SJSA1 (cell line): ENCODE data around the gene FAM193A. TPM values are rescaled to one million over a fixed set of nuclear protein-coding genes. Genes with fewer than 3 reads are reported as not detected.

Source experiments
- DNase-seq, 2 experiments: peaks; one replicate each; pipeline ENCODE4 v3.0.0-alpha.2; 2015 to 2020; ENCODE audit warnings: low spot score in 2 of 2, low read depth in 1 of 2
- H3K27ac ChIP-seq: fragments of 250-450 bp; sonication (Bioruptor Pico); 2 replicates; pipeline ENCODE4 v1.5.1; 2020; ENCODE audit warnings: mild to moderate bottlenecking, moderate library complexity
- H3K27me3 ChIP-seq: fragments of 250-450 bp; sonication (Bioruptor Pico); replicated peaks from 2 replicates; pipeline ENCODE4 v1.5.1; 2020; ENCODE audit warnings: mild to moderate bottlenecking, moderate library complexity
- H3K36me3 ChIP-seq: fragments of 250-450 bp; sonication (Bioruptor Pico); 2 replicates; pipeline ENCODE4 v1.5.1; 2020; ENCODE audit warnings: mild to moderate bottlenecking
- H3K4me1 ChIP-seq: fragments of 250-450 bp; sonication (Bioruptor Pico); replicated peaks from 2 replicates; pipeline ENCODE4 v1.6.1; 2021; ENCODE audit warnings: mild to moderate bottlenecking
- H3K4me3 ChIP-seq: fragments of 250-450 bp; sonication (Bioruptor Pico); 2 replicates; pipeline ENCODE4 v1.5.1; 2020; ENCODE audit warnings: mild to moderate bottlenecking
- H3K9me3 ChIP-seq: fragments of 250-450 bp; sonication (Bioruptor Pico); replicated peaks from 2 replicates; pipeline ENCODE4 v1.5.1; 2020; ENCODE audit warnings: mild to moderate bottlenecking
- total RNA-seq: library from RNA; depleted of rRNA; stranded (reverse); fragments of >200 nt; shearing (Covaris generic); gene quantifications from 2 replicates; pipeline ENCODE4 v1.2.3, GENCODE V29; 2014

The FAM193A gene
- total RNA-seq, 1 experiment from 2014 or later, result 7.6 TPM

GRCh38 chr4:2695346-2696060, 159.1 kb downstream of the FAM193A start:
- Histone ChIP-seq H3K9me3 (no peaks in the 10 kb centered on the region), H3K36me3 (peaks cover 40% of the 10 kb centered on the region), H3K4me3 (no peak overlapping the region), H3K27ac (no peak overlapping the region), H3K27me3 (no peaks in the 10 kb centered on the region), H3K4me1 (peaks cover 15% of the 10 kb centered on the region)
- DNase-seq, result no peak

DNA sequence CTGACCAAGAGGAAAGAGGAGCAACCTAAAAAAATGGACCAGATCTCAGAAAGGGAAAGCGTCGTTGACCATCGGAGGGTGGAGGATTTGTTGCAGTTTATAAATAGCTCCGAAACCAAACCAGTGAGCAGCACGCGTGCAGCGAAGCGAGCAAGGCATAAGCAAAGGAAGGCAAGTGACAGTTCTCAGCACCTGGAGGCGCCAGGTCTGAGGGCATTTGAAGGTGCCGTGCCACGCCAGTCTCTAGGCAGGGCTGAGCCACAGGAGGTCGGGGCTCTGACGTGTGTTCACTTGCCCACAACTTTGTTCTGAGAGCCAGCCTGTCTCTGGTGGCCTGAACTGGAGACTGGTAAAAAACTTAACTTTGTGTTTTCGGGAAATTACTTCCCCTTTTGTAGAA, 160.0 kb downstream of the FAM193A start:
- Histone ChIP-seq H3K27me3 (no peaks in the 10 kb centered on the region), H3K4me1 (peaks cover 13% of the 10 kb centered on the region), H3K36me3 (peaks cover 33% of the 10 kb centered on the region), H3K9me3 (no peaks in the 10 kb centered on the region), H3K4me3 (no peak overlapping the region), H3K27ac (no peak overlapping the region)
- no peak for DNase-seq

GRCh38 chr4:2697995-2698414, 161.6 kb downstream of the FAM193A start:
- H3K4me1 ChIP-seq, result peaks cover 13% of the 10 kb centered on the region
- no peak overlapping the region for H3K4me3 ChIP-seq
- H3K27me3 ChIP-seq, result no peaks in the 10 kb centered on the region
- H3K36me3 ChIP-seq, result peaks cover 38% of the 10 kb centered on the region
- no peak for DNase-seq
- no peak overlapping the region for H3K27ac ChIP-seq
- no peaks in the 10 kb centered on the region for H3K9me3 ChIP-seq

DNA sequence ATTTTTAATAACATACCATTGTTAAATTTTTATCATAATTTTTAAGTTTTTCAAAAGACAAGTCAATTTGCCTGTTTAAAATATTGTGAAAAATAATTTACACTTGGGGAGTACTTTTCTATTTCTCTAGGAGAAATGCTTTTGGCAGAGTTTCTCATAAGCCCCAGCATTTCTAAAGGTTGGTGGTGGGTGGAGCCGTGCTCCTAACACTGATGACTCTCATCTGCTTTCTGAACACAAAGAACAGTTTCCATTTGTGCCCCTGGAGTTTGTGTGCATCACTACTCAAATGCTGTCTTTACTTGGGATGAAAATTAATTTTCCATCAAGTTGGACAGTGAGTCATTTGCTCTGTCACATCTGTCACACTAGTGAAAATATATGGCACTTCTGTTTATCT, 162.1 kb downstream of the FAM193A start:
- Histone ChIP-seq H3K36me3 (peaks cover 41% of the 10 kb centered on the region), H3K27ac (no peak overlapping the region), H3K4me1 (peaks cover 13% of the 10 kb centered on the region), H3K27me3 (no peaks in the 10 kb centered on the region), H3K9me3 (no peaks in the 10 kb centered on the region), H3K4me3 (no peak overlapping the region)
- no peak for DNase-seq

GRCh38 chr4:2698951-2699505, 162.6 kb downstream of the FAM193A start:
- Histone ChIP-seq H3K27ac (no peak overlapping the region), H3K4me1 (peaks cover 13% of the 10 kb centered on the region), H3K9me3 (no peaks in the 10 kb centered on the region), H3K4me3 (no peak overlapping the region), H3K27me3 (no peaks in the 10 kb centered on the region), H3K36me3 (peaks cover 35% of the 10 kb centered on the region)
- no peak for DNase-seq

DNA sequence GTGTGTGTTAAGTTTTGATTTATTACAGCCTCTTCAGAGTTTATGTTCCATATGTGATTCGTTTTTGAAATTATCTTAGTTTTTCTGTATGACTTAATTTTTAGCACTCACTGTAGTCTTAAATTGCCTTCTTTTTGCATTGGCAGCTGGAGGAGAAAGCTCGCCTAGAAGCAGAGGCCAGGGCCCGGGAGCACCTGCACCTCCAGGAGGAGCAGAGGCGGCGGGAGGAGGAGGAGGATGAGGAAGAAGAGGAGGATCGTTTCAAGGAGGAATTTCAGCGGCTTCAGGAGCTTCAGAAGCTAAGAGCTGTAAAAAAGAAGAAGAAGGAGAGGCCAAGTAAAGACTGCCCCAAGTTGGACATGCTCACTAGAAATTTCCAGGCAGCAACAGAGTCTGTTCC, 163.1 kb downstream of the FAM193A start:
- no peak for DNase-seq
- peaks cover 8% of the 10 kb centered on the region for H3K4me1 ChIP-seq
- no peaks in the 10 kb centered on the region for H3K27me3 ChIP-seq
- no peak overlapping the region for H3K4me3 ChIP-seq
- no peaks in the 10 kb centered on the region for H3K9me3 ChIP-seq
- peaks cover 33% of the 10 kb centered on the region for H3K36me3 ChIP-seq
- H3K27ac ChIP-seq, result no peak overlapping the region

DNA sequence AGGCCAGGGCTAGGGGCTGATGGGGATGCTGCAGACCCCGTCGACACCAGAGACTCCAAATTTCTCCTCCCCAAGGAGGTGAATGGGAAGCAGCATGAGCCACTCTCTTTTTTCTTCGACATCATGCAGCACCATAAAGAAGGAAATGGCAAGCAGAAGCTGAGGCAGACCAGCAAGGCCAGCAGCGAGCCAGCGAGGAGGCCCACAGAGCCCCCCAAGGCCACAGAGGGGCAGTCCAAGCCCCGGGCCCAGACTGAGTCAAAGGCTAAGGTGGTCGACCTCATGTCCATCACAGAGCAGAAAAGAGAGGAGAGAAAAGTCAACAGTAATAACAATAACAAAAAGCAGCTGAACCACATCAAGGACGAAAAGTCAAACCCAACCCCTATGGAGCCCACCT, 163.6 kb downstream of the FAM193A start:
- Histone ChIP-seq H3K9me3 (no peaks in the 10 kb centered on the region), H3K27me3 (no peaks in the 10 kb centered on the region), H3K36me3 (peaks cover 31% of the 10 kb centered on the region), H3K27ac (no peak overlapping the region), H3K4me3 (no peak overlapping the region), H3K4me1 (peaks cover 5% of the 10 kb centered on the region)
- DNase-seq, result no peak

DNA sequence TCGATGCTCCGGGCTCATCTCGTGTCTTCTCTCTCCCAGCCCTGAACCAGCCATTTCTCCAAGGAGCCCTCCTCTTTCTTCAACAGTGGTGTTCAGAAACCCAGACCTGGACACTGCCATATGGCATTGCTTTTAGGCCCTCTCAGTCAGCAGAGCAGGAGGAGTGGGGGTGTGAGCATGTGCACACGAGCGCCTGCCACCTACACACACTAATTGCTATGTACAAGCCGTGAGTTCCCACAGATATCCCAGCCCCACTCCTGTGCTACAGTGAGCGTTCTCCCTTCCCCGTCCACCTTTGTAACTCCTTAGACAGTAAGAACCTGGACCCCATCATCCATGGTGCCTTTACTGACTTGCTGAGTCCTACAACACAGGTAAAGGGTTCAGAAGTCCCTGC, 165.9 kb downstream of the FAM193A start:
- H3K36me3 ChIP-seq, result peaks cover 15% of the 10 kb centered on the region
- H3K9me3 ChIP-seq, result no peaks in the 10 kb centered on the region
- no peak for DNase-seq

DNA sequence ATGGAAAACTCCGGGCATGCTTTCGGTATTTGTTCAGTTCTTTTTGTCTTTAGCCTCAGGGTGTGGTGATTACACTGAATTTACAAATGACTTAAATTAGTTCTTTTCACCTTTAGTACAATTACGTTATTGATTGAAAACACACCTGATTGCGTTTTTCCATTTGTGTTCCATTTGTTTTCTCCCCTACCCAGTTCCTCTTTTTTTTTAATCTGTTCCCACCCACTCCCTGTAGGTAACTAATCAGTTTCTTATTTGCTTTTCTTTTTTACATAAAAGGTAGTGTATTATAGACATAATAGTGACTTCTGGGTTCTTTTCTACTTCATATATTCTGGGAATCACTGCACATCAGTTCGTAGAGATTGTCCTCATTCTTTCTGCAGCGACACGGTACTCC, 166.3 kb downstream of the FAM193A start:
- DNase-seq, result no peak
- Histone ChIP-seq H3K9me3 (no peaks in the 10 kb centered on the region), H3K27me3 (no peaks in the 10 kb centered on the region), H3K36me3 (peaks cover 15% of the 10 kb centered on the region), H3K4me3 (no peak overlapping the region), H3K4me1 (no peaks in the 10 kb centered on the region), H3K27ac (no peak overlapping the region)

More for the DNA sequence above, 165.9 kb downstream of the FAM193A start:
- H3K27me3 ChIP-seq, result no peaks in the 10 kb centered on the region
- H3K4me3 ChIP-seq, result no peak overlapping the region
- no peak overlapping the region for H3K27ac ChIP-seq
- no peaks in the 10 kb centered on the region for H3K4me1 ChIP-seq

DNA sequence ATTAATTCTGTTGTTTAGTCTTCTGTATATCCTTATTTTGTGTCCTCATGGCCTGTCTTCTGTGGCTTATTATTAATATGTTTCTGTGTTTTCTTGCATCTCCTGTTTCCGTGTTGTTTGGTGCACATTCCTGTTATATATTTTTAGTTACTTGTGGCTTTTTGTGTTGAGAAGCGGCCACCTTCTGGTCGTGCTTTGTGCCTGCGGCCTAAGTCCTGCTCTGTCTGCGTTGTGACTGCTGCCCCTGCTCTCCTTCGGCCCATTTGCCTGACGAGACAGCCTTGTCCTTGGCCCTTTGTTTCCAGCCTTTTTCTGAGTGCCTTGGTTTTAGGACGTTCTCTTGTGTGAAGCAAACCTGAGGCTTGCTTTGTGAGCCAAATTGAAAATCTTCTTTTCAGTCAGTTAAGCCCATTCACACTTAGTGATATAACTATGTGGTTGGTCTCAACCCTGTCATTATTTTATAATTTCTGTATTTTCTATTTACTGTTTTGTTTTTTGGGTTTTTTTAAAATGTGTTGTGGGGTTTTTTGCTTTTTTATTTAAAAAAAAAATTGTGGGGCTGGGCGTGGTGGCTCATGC, 175.9 kb downstream of the FAM193A start:
- H3K4me1 ChIP-seq, result no peaks in the 10 kb centered on the region
- no peak overlapping the region for H3K4me3 ChIP-seq
- no peak for DNase-seq
- no peaks in the 10 kb centered on the region for H3K27me3 ChIP-seq
- no peak overlapping the region for H3K27ac ChIP-seq
- H3K9me3 ChIP-seq, result no peaks in the 10 kb centered on the region
- 0 out of 2 replicates have a peak, but pooled peaks cover 4% of the 10 kb centered on the region for H3K36me3 ChIP-seq

- H3K27ac ChIP-seq, result no peak overlapping the region
Observed at GRCh38 chr4:2713337-2713736, 176.9 kb downstream of the FAM193A start.

DNA sequence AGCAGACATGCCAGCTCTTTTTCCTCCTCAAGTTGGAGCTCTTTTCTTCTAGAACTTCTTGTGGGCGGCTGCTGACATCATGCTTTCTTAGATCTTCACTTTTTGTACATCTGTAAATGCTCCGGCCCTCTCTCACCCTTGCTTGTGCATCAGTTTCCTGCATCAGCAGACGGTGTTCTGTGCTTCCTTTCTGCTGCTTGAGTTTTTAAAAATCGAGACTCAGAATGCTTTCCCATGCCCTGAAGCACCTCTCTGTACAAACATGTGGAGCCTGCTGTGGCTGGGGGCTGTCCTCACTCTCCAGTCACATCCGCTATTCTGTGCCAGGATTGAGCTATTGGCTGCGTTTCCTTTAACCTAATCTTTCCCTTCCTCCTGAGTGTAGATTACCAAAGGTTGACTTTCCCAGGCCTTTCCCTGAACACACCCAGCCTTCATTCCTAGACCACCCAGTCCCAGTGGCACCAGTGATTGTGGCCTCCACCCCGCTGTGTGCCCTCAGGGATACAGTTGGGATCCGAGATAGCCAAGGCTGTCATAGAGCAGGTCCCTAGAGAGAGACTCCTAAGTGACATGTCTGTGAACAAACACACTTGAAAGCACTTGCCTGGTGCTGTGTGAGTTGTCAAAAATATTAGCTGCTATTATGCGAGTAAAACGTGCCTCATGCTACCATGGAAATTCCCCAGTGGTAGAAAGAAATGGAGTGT, 177.8 kb downstream of the FAM193A start:
- DNase-seq, result no peak

More at GRCh38 chr4:2713337-2713736, 176.9 kb downstream of the FAM193A start:
- H3K4me3 ChIP-seq, result no peak overlapping the region
- 0 out of 2 replicates have a peak, but pooled peaks cover 4% of the 10 kb centered on the region for H3K36me3 ChIP-seq
- H3K9me3 ChIP-seq, result no peaks in the 10 kb centered on the region
- no peaks in the 10 kb centered on the region for H3K27me3 ChIP-seq
- H3K4me1 ChIP-seq, result no peaks in the 10 kb centered on the region
- DNase-seq, result no peak

DNA sequence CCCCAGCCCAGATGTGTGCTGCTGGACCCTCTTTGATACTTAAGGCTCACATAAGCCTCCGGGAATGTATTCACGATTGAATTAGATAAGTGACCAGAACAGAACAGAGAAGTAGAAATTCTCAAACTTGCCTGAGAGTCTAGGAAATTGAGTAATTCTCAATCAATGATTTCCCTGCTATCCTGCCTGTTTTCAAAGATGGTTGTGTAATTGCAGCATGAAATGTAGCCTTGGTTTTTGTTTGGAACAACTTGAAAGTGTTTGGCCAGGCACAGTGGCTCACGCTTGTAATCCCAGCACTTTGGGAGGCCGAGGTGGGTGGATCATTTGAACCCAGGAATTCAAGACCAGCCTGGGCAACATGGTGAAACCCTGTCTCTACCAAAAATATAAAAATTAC, 178.5 kb downstream of the FAM193A start:
- Histone ChIP-seq H3K27me3 (no peaks in the 10 kb centered on the region), H3K4me1 (no peaks in the 10 kb centered on the region), H3K9me3 (no peaks in the 10 kb centered on the region), H3K4me3 (no peak overlapping the region), H3K27ac (no peak overlapping the region), H3K36me3 (0 out of 2 replicates have a peak, but pooled peaks cover 4% of the 10 kb centered on the region)
- DNase-seq, result no peak

More for the DNA sequence above, 177.8 kb downstream of the FAM193A start:
- Histone ChIP-seq H3K27ac (no peak overlapping the region), H3K4me3 (no peak overlapping the region), H3K36me3 (0 out of 2 replicates have a peak, but pooled peaks cover 4% of the 10 kb centered on the region), H3K9me3 (no peaks in the 10 kb centered on the region), H3K4me1 (no peaks in the 10 kb centered on the region), H3K27me3 (no peaks in the 10 kb centered on the region)

DNA sequence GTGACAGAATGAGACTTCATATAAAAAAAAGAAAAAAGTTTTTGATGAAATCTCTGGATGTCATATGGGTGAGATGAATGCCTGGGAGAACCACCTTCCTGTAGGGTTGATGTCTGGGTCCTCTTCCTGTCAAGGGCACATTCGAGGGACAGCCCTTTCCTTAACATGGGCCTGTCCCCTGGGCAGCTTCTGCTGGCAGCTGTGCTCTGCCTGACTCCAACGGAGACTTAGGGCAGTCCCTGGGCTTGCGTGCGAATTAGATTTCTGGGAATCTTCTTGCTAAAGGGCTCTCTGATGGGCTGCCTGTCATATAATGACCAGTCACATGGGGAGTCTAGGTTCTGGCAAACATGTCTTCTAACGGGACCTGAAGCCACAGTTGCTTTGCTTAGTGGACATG, 179.0 kb downstream of the FAM193A start:
- no peak for DNase-seq
- H3K4me3 ChIP-seq, result no peak overlapping the region
- H3K27me3 ChIP-seq, result no peaks in the 10 kb centered on the region
- H3K9me3 ChIP-seq, result no peaks in the 10 kb centered on the region
- H3K36me3 ChIP-seq, result 0 out of 2 replicates have a peak, but pooled peaks cover 4% of the 10 kb centered on the region
- no peaks in the 10 kb centered on the region for H3K4me1 ChIP-seq
- H3K27ac ChIP-seq, result no peak overlapping the region
